NCI-H748 treated with DMSO at 0.1 percent for 48 hours (cell line): ENCODE results near the gene B4GALNT1.
"Not testable (repeated sequence)": the region's sequence is repeated elsewhere in the genome, so short reads cannot be mapped to it uniquely, and the experiment has no call there.

Experiments
- DNase-seq: peaks from one replicate; lab custom pipeline; 2025; lab: John Stamatoyannopoulos, UW

Gene B4GALNT1

DNA sequence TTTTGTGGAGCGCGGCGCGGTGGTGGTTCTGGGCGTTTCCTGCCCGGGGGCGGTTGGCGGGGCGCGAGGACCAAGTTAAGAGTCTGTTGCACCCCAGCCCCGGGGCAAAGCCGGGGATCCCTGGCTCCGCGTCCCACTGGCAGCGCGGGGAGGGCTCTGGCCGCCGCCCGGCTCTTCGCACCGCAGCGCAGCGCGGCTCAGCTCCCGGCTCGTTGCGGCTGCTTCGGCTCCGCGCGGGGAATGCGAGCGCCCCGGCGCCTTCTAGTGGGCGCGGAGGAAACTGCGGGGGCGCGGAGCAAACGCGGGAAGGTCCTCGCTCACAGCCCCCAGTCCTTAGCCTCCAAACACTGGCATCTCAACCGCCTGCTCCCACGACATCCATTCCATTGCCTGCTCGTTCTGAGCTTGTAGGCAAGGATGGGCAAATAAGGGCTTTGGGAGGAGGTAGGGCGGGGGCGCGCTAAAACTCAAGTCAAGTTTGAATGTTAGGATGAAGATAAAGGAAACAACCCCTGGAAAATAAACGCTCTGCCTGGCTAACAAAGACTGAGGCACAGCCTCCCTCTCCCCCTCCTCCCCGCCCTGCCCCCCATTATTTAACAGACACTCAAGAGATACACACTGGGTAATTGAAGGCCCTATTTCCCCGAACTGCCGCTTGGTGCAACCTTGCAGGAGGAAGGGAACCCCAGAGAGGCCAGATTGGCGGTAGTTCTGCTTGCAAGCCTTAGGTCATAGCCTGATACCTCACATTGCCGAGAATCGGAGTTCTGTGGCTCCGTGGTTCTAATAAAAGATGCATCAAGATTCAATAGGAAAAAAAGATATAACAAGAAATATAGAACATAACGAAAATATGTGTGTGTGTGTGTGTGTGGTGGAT lies at the start of gene B4GALNT1:
Gene B4GALNT1 (minus strand): TSS at position 244 of the 883 bp plus-strand sequence. CDS start 1,069 bp downstream, outside the sequence.
- DNase-seq, result peak; percentile 55

DNA sequence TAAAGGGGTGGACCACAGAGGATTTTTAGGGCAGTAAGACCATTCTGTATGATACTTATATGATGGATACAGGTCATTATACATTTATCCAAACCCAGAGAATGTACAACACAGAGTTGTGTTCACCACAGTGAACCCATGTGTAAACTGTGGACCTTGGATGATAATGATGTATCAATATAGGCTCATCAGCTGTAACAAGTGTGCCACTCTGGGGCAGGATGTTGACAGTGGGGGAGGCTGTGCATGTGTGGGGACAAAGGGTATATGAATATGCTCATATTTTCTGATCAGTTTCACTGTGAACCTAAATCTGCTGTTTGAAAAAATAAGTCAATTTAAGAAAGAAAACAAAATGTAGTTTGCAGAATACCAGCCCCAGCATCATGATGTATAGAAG lies 46.7 kb upstream of the B4GALNT1 start:
- DNase-seq, result no peak

DNA sequence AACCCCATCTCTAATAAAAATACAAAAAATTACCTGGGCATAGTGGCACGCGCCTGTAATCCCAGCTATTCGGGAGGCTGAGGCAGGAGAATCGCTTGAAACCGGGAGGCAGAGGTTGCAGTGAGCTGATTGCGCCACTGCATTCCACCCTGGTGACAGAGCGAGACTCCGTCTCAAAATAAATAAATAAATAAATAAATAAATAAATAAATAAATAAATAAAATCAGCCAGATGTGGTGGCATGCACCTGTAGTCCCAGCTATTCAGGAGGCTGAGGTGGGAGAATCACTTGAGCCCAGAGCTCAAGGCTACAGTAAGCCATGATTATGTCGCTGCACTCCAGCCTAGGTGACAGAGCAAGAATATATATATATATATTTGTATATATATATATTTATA lies 44.9 kb upstream of the B4GALNT1 start:
- DNase-seq, result not testable (repeated sequence)

DNA sequence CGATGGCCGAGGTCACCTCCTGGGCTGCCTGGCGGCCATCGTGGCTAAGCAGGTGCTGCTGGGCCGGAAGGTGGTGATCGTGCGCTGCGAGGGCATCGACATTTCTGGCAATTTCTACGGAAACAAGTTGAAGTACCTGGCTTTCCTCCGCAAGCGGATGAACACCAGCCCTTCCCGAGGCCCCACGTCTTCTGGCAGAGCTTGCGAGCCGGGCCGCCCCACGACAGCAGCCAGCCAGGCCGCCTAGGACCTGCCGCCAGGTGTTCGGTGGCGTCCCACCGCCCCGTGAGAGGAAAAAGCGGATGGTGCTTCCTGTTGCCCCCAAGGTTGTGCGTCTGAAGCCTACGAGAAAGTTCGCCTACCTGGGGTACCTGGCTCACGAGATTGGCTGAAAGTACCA lies 41.7 kb upstream of the B4GALNT1 start:
- DNase-seq, result no peak

DNA sequence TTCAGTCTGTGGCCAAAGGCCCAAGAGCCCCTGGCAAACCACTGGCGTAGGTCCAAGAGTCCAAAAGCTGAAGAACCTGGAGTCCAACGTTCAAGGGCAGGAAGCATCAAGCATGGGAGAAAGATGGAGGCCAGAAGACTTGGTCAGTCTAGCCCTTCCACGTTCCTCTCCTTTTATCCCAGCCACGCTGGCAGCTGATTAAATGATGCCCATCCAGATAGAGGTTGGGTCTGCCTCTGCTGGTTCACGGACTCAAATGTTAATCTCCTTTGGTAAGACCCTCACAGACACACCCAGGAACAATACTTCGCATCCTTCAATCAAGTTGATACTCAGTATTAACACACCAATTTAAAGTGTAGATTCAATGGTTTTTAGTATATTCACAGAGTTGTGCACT lies 39.8 kb upstream of the B4GALNT1 start:
- DNase-seq, result no peak

DNA sequence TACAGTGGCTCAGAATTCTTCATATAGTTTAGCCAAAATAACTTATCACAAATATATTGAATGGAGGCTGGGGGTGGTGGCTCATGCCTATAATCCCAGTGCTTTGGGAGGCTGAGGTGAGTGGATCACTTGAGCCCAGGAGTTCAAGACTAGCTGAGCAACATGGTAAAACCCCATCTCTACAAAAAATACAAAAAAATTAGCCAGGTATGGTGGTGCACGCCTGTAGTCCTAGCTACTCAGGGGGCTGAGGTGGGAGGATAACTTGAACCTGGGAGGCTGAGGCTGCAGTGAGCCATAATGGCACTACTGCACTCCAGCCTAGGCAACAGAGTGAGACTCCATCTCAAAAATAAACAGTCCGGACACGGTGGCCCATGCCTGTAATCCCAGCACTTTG lies 38.8 kb upstream of the B4GALNT1 start:
- DNase-seq, result not testable (repeated sequence)

DNA sequence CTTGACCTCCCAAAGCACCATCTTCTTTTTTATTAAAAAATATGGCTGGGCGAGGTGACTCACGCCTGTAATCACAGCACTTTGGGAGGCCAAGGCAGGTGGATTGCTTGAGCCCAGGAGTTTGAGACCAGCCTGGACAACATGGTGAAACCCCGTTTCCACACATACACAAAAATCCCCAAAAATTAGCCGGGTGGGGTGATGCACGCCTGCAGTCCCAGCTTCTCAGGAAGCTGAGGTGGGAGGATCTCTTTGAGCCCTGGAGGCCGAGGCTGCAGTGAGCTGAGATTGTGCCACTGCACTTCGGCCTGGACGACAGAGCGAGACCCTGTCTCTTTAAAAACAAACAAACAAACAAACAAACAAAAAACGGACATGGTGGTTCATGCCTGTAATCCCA lies 36.7 kb upstream of the B4GALNT1 start:
- not testable (repeated sequence) for DNase-seq

DNA sequence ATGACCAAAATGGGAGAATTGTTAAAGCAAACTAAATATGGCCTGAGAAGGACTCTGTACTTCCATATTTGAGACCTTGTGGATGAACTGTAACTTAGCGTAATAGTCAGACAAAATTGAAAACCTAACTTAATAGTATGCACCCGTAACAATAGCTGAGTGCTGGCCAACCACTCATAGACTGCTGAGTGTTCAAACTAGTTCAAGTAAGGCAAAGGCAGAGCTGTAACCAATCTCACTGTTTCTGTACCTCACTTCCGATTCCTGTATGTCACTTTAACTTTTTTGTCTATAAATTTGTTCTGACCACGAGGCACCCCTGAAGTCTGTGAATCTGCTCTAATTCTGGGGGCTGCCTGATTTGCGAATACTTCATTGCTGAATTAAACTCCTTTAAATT lies 33.9 kb upstream of the B4GALNT1 start:
- no peak for DNase-seq

DNA sequence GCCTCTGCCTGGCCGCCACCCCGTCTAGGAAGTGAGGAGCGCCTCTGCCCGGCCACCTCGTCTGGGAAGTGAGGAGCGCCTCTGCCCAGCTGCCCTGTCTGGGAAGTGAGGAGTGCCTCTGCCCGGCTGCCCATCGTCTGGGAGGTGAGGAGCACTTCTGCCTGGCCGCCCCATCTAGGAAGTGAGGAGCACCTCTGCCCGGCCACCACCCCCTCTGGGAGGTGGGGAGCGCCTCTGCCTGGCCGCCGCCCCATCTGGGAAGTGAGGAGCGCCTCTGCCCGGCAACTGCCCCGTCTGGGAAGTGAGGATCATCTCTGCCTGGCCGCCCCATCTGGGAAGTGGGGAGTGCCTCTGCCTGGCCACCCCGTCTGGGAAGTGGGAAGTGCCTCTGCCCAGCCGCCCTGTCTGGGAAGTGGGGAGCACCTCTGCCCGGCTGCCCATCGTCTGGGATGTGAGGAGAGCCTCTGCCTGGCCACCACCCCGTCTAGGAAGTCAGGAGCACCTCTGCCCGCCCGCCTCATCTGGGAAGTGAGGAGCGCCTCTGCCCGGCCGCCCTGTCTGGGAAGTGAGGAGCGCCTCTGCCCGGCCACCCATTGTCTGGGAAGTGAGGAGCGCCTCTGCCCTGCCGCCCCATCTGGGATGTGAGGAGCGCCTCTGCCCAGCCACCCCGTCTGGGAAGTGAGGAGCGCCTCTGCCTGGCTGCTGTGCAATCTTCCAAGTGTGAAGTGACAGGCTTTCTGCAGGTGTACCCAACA lies 32.2 kb upstream of the B4GALNT1 start:
- not testable (repeated sequence) for DNase-seq

DNA sequence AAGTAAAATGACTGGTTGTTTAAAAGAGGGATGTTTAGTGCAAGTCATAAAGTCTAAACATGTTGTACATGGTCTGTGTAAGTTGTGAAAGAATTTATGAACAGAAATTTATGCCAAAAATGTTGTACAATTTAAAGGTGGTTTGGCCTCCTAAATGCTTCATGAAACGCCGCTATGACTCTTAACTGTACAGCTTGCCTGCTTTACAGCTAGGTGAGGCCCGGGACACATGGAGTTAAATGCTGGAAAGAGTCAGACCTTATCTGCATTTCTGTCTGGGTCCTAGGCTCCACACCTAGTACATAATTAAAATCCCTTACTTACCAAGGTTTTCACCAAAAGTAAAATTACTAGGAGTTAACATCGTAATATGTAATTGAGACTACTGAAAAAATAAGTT lies 28.4 kb upstream of the B4GALNT1 start:
- no peak for DNase-seq

DNA sequence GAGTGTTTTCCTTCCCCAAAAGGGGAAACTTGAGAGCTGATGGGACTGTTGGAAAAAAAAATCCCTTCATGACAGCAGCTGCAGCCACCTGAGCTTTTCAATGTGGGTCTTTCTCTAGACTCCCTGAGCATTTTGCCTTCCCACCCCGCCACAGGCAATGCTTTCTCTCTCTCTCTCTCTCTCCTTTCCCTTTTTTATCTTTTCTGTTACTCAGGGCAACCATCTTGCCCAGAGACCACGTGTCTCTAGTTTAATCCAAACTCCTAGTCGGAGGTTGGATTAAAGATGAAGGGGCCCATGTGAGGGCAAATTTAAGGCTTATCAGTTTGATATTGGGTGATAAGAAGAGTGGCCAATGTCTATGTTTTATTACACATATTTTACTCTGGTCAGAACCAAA lies 25.9 kb upstream of the B4GALNT1 start:
- DNase-seq, result no peak

DNA sequence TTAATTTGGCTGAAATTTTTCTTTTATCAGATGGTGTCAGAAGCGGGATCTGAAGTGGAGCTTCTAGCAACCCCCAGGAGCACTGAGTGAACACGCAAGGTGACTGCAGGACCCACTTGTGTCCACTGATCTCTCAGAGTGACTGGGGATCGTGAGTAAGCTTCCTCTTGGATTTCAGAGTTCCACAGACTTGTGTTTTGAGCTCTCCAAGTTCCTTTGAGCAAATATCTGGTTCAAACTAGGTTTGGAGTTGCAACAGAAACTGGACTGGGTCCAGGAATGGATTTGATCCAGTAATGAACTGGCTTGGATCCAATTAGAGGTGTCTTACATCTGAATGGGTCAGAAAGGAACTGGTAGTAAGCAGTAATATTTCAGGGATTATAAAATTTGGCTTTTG lies 24.7 kb upstream of the B4GALNT1 start:
- no peak for DNase-seq

DNA sequence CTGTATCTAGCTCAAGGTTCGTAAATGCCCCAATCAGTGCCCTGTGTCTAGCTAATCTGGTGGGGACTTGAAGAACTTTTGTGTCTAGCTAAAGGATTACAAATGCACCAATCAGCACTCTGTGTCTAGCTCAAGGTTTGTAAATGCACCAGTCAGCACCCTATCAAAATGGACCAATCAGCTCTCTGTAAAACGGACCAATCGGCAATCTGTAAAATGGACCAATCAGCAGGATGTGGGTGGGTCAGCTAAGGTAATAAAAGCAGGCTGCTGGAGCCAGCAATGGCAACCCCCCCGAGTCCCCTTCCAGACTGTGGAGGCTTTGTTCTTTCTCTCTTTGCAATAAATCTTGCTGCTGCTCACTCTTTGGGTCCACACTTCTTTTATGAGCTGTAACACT lies 23.4 kb upstream of the B4GALNT1 start:
- DNase-seq, result not testable (repeated sequence)

DNA sequence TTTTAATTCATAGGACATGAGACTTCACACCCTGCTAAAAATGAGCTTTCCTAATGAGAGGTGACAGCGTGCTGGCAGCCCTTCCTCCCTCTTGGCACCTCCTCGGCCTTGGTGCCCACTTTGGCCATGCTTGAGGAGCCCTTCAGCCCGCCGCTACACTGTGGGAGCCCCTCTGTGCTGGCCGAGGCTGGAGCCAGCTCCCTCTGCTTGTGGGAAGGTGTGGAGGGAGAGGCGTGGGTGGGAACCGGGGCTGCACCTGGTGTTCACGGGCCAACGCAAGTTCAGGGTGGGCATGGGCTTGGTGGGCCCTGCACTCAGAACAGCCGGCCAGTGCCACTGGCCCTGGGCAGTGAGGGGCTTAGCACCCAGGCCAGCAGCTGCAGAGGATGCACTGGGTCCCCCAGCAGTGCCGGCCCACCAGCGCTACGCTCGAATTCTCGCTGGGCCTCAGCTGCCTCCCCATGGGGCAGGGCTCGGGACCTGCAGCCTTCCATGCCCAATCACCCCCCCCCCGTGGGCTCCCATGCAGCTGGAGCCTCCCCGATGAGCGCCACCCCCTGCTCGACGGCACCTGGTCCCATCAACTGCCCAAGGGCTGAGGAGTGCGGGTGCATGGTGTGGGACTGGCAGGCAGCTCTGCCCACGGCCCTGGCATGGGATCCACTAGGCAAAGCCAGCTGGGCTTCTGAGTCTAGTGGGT lies 22.7 kb upstream of the B4GALNT1 start:
- no peak for DNase-seq

DNA sequence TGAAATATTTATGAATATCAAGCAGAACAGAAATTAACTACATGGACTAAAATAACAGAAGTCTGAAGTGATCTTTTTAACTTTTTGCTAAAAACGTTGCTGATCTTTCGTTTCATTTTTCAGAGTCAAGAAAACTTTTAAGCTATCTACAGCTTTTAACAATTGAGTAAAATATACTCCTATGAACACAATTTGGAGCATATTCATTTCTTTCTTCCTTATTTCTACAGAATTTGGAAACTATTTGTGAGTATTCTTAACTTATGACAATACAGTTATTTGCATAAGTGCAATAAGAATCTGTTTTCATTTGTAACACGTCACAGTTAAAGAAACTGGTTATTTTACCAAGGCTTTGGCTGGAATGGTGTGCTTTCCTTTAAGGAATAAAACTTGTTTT lies 21.0 kb upstream of the B4GALNT1 start:
- DNase-seq, result no peak

DNA sequence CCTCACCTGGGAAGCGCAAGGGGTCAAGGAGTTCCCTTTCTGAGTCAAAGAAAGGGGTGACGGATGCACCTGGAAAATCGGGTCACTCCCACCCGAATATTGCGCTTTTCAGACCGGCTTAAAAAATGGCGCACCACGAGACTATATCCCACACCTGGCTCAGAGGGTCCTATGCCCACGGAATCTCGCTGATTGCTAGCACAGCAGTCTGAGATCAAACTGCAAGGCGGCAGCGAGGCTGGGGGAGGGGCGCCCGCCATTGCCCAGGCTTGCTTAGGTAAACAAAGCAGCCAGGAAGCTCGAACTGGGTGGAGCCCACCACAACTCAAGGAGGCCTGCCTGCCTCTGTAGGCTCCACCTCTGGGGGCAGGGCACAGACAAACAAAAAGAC lies 13.7 kb upstream of the B4GALNT1 start:
- DNase-seq, result not testable (repeated sequence)

DNA sequence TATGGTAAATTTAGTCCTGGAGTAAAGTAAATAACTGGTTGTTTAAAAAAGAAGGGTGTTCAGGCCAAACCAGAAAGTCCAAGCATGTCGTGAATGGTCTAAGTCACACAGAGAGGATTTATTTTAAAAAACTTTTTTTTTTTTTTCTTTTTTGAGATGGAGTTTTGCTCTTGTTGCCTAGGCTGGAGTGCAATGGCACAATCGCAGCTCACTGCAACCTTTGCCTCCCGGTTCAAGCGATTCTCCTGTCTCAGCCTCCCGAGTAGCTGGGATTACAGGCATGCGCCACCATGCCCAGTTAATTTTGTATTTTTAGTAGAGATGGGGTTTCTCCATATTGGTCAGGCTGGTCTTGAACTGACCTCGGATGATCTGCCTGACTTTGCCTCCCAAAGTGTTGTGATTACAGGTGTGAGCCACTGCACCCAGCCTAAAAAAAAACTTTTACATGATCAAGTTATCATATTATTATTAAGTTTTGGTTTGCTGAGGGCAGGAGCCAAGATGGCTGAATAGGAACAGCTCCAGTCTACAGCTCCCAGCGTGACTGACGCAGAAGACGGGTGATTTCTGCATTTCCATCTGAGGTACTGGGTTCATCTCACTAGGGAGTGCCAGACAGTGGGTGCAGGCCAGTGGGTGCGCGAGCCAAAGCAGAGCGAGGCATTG lies 13.1 kb upstream of the B4GALNT1 start:
- DNase-seq, result not testable (repeated sequence)

DNA sequence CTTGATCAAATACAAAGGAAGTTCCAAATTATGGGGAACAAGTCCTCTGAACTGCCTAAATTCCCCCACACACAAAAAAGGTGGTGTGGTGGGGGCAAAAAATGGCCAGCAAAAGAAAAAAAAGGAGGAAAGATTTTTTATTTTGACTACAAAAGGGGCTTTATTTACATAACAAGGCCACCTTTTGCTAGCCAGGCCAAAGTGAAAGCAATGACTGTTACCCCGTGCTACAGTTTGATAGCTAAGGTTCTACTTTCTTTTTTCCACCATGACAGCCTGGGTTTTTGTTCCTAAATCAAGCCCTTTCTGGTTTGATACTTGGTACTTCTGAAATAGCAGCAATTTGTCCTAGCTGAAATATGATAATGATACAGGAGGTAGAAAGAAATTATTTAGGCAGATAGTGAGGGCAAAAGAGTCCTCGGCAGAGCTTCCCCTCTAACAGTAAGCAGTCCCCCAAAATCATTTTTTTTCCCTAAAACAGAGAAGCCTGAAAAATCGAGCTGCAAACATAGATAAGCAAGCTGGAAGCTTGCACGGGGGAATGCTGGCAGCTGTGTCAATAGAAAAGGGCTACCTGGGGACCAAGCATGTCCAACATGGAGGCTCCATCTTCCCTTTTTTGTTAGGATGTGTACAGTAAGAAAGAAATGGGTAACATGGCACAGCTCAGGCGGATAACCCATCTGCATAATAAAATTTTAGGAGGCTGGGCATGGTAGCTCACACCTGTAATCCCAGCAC lies 8.9 kb upstream of the B4GALNT1 start:
- DNase-seq, result no peak

DNA sequence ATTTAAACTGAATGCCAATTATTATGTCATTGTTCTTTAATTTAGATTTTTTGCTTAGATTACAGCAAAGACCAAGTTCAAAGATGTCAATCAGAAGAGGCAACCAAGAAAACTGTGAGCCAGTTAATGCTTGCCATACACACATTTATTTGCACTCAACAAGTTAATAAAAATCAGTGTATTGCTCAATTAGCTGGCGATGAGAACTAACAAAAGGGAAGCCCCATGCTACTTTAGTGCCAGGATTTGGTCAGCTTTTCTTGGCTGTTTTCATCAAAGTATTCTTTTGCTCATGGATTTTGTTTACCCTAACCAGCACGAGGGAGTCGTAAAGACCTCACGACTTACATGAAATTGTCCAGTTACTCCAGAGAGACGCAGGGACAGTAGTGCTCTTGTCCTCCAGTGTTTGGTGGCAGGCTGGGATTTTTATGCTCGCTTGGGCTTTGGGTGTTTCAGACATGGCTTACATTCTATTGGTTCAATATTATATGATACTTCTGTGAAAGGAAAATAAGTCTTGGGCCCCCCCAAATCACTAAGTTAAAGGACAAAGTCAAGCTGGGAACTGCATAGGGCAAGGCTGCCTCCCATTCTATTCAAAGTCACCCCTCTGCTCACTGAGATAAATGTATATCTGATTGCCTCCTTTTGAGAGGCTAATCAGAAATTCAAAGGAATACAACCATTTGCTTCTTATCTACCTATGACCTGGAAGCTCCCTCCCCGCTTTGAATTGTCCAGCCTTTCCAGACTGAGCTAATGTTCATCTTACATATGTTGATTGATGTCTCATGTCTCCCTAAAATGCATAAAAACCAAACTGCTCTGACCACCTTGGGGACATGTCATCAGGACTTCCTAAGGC lies 7.4 kb upstream of the B4GALNT1 start:
- DNase-seq, result no peak

DNA sequence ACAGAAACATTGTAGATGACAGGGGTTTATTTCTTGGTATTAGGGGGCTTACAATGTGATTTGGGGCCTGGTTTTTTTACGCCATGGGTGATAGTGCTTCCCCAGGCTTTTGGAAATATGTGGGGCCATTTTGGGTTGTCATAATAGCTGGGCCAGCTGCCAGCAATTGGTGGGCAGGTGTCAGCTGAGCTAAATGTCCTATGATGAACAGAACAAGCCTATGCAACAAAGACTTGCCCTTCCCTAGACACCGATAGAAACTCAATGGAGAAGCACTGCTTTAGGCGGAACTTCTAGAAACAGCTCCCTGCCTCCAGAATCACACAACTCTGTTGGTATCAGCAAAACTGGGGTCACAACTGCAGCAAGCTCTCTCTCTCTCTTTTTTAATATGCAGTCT lies 5.1 kb upstream of the B4GALNT1 start:
- no peak for DNase-seq
